Cerebellar nuclear complex (tissue), 1 donor: Measurements from ENCODE around the gene UBXN6.

Experiments used
- DNase-seq, 2 experiments: peaks; one replicate each; lab custom pipeline; 2025; lab: John Stamatoyannopoulos, UW

Gene UBXN6

GRCh38 chr19:4439243-4439642 is 18.4 kb downstream of the UBXN6 start:
- no peak for DNase-seq

- no peak for DNase-seq
These were observed 20.5 kb downstream of the UBXN6 start for GRCh38 chr19:4437103-4437502.

GRCh38 chr19:4436231-4436630 is 21.4 kb downstream of the UBXN6 start:
- no peak for DNase-seq

GRCh38 chr19:4434391-4434790 is 23.2 kb downstream of the UBXN6 start:
- DNase-seq = no peak

GRCh38 chr19:4432918-4433506 is 24.6 kb downstream of the UBXN6 start:
- DNase-seq = no peak

GRCh38 chr19:4431808-4432674 is 25.6 kb downstream of the UBXN6 start:
- DNase-seq = no peak

GRCh38 chr19:4431296-4431695 is 26.3 kb downstream of the UBXN6 start:
- no peak for DNase-seq

GRCh38 chr19:4430760-4431159 is 26.8 kb downstream of the UBXN6 start:
- no peak for DNase-seq

- DNase-seq = no peak
These were observed 27.8 kb downstream of the UBXN6 start for GRCh38 chr19:4429771-4430171.

GRCh38 chr19:4429256-4429655 is 28.3 kb downstream of the UBXN6 start:
- no peak for DNase-seq

- DNase-seq = no peak
These were observed 29.1 kb downstream of the UBXN6 start for GRCh38 chr19:4428326-4428975.

- no peak for DNase-seq
These were observed 32.1 kb downstream of the UBXN6 start for GRCh38 chr19:4425537-4425936.

GRCh38 chr19:4423416-4424126 is 34.0 kb downstream of the UBXN6 start:
- no peak for DNase-seq

- no peak for DNase-seq
These were observed 41.3 kb downstream of the UBXN6 start for GRCh38 chr19:4416268-4416667.

- peak in 1 of 2 experiments; percentile 81 for DNase-seq
These were observed 42.2 kb downstream of the UBXN6 start for GRCh38 chr19:4415352-4415751.

- no peak for DNase-seq
These were observed 42.7 kb downstream of the UBXN6 start for GRCh38 chr19:4414800-4415321.

GRCh38 chr19:4414144-4414799 is 43.3 kb downstream of the UBXN6 start:
- DNase-seq = no peak

- DNase-seq = no peak
These were observed 44.0 kb downstream of the UBXN6 start for GRCh38 chr19:4413588-4413987.

GRCh38 chr19:4409123-4409933 is 48.3 kb downstream of the UBXN6 start:
- no peak for DNase-seq

- DNase-seq = no peak
These were observed 51.0 kb downstream of the UBXN6 start for GRCh38 chr19:4406626-4407025.

GRCh38 chr19:4405977-4406376 is 51.6 kb downstream of the UBXN6 start:
- no peak for DNase-seq
